IPS DF 6.9 (cell line): ENCODE measurements around the gene PPM1H.
"Not testable (repeated sequence)": the region's sequence is repeated elsewhere in the genome, so short reads cannot be mapped to it uniquely, and the experiment has no call there.

ENCODE experiments used
- DNase-seq: peaks from one replicate; pipeline ENCODE4 v3.0.0-alpha.2; 2013; ENCODE audit warnings: low read depth, low spot score
- H3K27ac ChIP-seq: one replicate; pipeline ENCODE4 v1.5.1; 2013; ENCODE audit warnings: low read length, control low read depth
- H3K27me3 ChIP-seq: 2 replicates; pipeline ENCODE4 v1.6.1; 2013; ENCODE audit warnings: mild to moderate bottlenecking, low read length; ENCODE audit not compliant: control insufficient read depth, insufficient read depth
- H3K36me3 ChIP-seq: 2 replicates; pipeline ENCODE4 v1.6.1; 2013; ENCODE audit warnings: low read length; ENCODE audit not compliant: control insufficient read depth, insufficient read depth
- H3K4me1 ChIP-seq: 2 replicates; pipeline ENCODE4 v1.6.1; 2013; ENCODE audit warnings: low read length; ENCODE audit not compliant: control insufficient read depth, insufficient read depth
- H3K4me3 ChIP-seq: 2 replicates; pipeline ENCODE4 v1.5.1; 2013; ENCODE audit warnings: mild to moderate bottlenecking, low read length
- H3K9me3 ChIP-seq: 2 replicates; pipeline ENCODE4 v1.6.1; 2013; ENCODE audit warnings: low read length, inconsistent platforms; ENCODE audit not compliant: control insufficient read depth, insufficient read depth
- WGBS: extraction: QIAGEN DNeasy Blood & Tissue Kit; methylation state at CpG from one replicate; pipeline ENCODE4 v1.1.7; 2013; ENCODE audit warnings: mixed read lengths, missing lambda C conversion rate; ENCODE audit not compliant: insufficient read length, insufficient coverage; 5-methylcytosine and 5-hydroxymethylcytosine counted together

PPM1H gene

DNA sequence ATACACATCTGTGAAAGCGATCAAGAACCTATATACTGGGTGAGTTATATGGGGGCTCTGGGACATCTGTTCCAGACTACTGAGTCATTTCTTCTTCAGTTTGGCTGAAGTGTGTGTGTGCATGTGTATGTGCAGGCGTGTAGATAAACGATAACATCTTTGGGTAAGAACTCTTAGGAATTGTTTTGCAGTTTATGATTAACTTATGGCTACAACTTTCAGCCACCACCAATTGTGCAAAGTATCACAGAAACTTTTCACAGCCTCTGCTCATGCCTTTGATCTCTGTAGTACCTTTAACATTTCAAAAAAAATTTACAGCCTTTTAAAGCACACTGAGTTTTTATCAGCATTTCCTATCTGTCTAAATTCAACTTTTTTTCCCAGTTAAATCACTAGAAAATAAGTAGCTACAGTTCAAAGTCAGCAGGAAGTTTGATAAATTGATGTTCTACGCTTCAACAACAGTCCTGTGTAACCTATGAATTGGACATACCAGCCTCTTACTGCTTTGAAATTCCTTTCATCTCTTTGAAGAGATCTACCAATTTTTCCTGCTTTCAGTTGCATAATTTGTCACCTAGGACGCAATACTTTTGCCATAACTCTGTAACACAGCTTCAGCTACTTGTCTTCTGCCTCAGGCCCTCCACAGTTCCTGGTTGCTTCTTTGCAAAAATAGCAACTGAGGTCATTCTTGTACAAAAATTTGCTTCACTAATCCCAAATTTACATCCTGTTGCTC is 43.0 kb downstream of the PPM1H start:
- H3K27ac ChIP-seq: no peak overlapping the region
- no peak overlapping the region for H3K4me3 ChIP-seq
- no CpG with 5 or more reads among the region's 5 CpGs for WGBS
- no peaks in the 10 kb centered on the region for H3K9me3 ChIP-seq
- no peaks in the 10 kb centered on the region for H3K27me3 ChIP-seq
- H3K36me3 ChIP-seq: no peaks in the 10 kb centered on the region
- DNase-seq: no peak
- H3K4me1 ChIP-seq: peaks cover 2% of the 10 kb centered on the region; the same call in 1 of the 2 replicates

DNA sequence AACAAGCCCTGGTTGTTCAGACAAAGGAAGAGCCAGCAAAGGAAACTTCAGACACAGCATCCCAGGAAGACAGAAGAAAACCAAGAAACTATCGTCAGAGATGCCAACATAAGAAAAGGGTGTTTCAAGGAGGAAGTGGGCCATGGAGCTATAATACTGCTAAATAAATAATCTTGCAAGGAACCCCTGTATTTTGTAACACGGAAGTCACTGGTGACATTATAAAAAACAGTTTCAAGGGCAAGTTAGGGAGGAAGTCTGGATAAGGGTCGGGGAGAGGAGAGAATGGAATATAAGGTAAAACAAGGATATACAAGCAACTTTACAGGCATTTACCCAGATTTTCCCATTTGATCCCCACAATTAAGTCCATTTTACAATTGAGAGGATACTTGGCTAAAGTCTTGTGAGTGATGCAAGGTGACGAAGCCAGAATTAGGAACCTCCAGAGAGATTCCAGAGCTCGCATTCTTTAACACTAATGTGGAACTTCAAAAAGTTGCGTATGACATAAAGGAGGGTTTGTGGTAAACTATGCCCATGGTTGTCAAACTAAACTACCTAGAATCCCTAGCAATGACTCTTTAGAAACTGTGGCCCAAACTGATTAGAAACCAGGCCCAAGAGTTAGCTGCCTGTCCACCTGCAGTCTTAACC is 46.4 kb downstream of the PPM1H start:
- no peaks in the 10 kb centered on the region for H3K4me1 ChIP-seq
- H3K36me3 ChIP-seq: no peaks in the 10 kb centered on the region

DNA sequence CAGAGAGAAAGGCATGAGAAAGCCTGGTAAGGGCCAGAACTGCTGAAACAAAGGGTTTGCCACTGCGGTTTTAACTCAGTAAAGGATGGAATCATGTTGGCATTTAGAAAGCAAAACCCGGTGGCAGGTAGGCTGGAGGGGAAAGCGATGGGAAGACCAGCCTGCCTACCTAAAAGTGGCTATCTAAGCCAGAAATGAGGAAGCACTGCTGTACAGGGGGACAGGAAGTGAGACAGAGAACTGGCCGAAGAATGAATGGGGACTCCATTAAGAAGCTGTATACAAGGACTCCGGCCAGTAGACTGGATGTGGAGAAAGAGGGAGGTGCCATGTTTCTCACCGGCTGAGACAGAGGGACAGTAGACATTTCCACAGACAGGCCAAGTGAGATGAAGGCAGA is 48.2 kb downstream of the PPM1H start:
- Histone ChIP-seq H3K4me1 (no peaks in the 10 kb centered on the region), H3K27ac (no peak overlapping the region), H3K9me3 (no peaks in the 10 kb centered on the region), H3K27me3 (no peaks in the 10 kb centered on the region), H3K4me3 (no peak overlapping the region), H3K36me3 (no peaks in the 10 kb centered on the region)
- no CpG with 5 or more reads among the region's 6 CpGs for WGBS
- no peak for DNase-seq

More for the DNA sequence above, 46.4 kb downstream of the PPM1H start:
- no CpG with 5 or more reads among the region's 6 CpGs for WGBS
- Histone ChIP-seq H3K27ac (no peak overlapping the region), H3K27me3 (no peaks in the 10 kb centered on the region), H3K9me3 (no peaks in the 10 kb centered on the region), H3K4me3 (no peak overlapping the region)
- DNase-seq: no peak

DNA sequence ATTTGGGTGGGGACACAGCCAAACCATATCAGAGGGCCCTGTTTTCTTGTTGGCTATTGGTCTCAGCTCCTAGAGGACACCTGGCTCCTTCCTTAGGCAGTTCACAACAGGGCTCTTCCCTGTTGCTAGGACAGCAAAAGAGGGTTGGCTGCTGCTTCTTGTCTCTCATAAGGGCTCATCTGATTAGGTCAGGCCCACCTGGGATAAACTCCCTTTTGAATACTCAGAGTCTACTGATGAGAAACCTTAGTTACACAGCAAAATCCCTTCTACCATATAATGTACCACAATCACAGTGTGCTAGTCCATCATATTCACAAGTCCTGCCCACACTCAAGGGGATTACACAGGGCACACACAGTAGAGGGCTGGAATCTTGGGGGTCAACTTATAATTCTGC is 49.7 kb downstream of the PPM1H start:
- Histone ChIP-seq H3K36me3 (no peaks in the 10 kb centered on the region), H3K27me3 (no peaks in the 10 kb centered on the region), H3K4me1 (no peaks in the 10 kb centered on the region), H3K27ac (no peak overlapping the region), H3K4me3 (no peak overlapping the region), H3K9me3 (no peaks in the 10 kb centered on the region)
- no peak for DNase-seq

DNA sequence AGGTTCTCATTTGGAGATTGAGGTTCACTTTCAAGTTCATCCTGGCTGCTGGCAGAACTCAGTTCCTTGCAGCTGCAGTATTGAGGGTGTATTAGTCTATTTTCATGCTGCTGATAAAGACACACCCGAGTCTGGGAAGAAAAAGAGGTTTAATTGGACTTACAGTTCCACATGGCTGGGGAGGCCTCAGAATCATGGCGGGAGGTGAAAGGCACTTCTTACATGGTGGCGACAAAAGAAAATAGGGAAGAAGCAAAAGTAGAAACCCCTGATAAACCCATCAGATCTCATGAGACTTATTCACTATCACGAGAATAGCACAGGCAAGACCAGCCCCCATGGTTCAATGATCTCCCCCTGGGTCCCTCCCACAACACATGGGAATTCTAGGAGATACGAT is 50.1 kb downstream of the PPM1H start:
- not testable (repeated sequence) for H3K27me3 ChIP-seq, H3K9me3 ChIP-seq, H3K4me3 ChIP-seq, H3K4me1 ChIP-seq, H3K27ac ChIP-seq, H3K36me3 ChIP-seq, DNase-seq
- no CpG with 5 or more reads among the region's 5 CpGs for WGBS

DNA sequence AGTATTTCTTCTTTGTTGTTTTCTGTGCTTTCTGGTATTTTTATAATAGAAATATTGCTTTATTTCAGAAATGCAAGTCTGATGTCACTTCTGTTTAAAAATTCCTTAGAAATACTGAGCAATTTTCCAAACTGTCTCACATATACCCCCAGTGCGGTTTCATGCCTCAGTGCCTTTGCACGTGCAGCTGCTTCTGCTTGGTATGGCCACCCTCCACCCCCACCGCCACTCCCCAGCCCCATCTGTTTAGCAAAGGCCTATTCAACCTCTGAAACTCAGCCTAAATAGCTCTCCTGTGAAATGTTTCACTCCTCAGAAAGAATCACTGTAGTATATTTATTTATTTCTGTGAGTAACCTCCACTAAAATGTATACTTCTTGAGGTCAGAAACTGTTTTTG is 52.3 kb downstream of the PPM1H start:
- Histone ChIP-seq H3K36me3 (no peaks in the 10 kb centered on the region), H3K9me3 (no peaks in the 10 kb centered on the region), H3K4me3 (no peak overlapping the region), H3K4me1 (no peaks in the 10 kb centered on the region), H3K27me3 (no peaks in the 10 kb centered on the region), H3K27ac (no peak overlapping the region)
- no CpG with 5 or more reads among the region's 3 CpGs for WGBS
- DNase-seq: no peak

DNA sequence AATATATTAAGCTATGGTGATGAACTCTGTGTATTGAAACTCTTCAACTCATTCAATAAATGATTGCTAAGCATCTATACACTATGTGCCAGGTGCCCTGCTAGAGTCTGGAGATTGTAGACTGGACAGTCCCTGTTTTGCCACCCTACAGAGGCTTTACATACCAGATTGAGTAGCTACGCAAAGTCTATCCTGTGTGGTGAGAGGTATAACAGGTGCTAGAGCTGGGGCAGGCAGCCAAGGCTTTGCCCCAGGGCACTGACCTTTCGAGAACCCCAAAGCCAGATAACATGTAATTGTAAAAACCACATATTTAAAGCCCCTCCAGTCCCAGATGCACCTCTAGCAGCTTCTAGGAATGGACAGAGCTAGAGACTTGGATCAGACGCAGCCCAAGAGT is 52.8 kb downstream of the PPM1H start:
- no peak overlapping the region for H3K4me3 ChIP-seq
- H3K27ac ChIP-seq: no peak overlapping the region
- no peaks in the 10 kb centered on the region for H3K4me1 ChIP-seq
- H3K27me3 ChIP-seq: no peaks in the 10 kb centered on the region
- H3K9me3 ChIP-seq: no peaks in the 10 kb centered on the region
- H3K36me3 ChIP-seq: no peaks in the 10 kb centered on the region
- no peak for DNase-seq
- WGBS: no CpG with 5 or more reads among the region's 3 CpGs

DNA sequence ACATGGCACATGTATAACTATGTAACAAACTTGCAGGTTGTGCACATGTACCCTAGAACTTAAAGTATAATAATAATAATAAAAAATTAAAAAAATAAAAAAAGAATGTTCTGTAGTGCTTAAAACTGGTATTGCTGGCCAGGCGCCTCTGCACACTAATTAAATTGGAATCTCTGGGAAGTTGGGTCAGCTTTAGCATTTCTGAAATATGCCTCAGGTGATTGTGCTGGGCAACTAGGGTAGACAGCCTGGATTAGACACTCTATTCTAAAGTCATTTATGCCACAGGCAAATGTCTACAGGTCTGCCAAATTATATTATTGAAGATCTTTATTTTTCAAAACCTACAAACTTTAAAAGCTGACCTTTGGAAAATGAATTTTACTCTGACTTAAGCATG is 55.3 kb downstream of the PPM1H start:
- no peak overlapping the region for H3K27ac ChIP-seq
- no peaks in the 10 kb centered on the region for H3K27me3 ChIP-seq
- no peaks in the 10 kb centered on the region for H3K36me3 ChIP-seq
- no CpG with 5 or more reads among the region's 1 CpG for whole genome bisulfite sequencing
- H3K4me1 ChIP-seq: no peaks in the 10 kb centered on the region
- H3K9me3 ChIP-seq: no peaks in the 10 kb centered on the region
- H3K4me3 ChIP-seq: no peak overlapping the region
- no peak for DNase-seq

DNA sequence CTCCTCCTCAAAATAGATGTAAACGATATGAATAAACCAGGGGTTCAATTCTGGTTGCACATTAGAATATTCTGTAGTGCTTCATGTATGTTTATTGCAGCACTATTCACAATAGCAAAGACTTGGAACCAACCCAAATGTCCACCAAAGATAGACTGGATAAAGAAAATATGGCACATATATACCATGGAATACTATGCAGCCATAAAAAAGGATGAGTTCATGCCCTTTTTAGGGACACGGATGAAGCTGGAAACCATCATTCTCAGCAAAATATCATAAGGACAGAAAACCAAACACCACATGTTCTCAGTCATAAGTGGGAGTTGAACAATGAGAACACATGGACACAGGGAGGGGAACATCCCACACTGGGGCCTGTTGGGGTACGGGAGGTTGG is 55.7 kb downstream of the PPM1H start:
- no CpG with 5 or more reads among the region's 3 CpGs for WGBS
- DNase-seq, H3K4me1 ChIP-seq, H3K4me3 ChIP-seq, H3K9me3 ChIP-seq, H3K36me3 ChIP-seq, H3K27ac ChIP-seq, H3K27me3 ChIP-seq: not testable (repeated sequence)

DNA sequence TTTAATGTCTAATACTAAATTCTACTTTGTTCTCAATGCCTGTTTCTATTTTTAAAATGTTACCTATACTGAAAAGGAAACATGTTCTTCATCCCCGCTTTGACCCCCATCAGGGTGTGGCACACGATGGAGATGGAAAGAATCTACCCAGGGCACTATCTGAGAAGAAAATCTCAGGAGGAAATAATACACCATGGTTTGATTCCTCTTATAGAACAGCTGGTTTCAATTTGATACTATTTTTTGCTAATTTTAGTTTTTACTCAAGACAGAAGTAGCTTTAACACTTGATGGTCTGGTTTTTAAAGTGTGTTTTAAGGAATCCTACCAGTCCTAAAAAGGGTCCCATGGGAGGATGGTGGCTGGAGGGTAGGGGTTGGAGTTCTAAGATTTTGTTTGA is 56.7 kb downstream of the PPM1H start:
- Histone ChIP-seq H3K27me3 (no peaks in the 10 kb centered on the region), H3K4me3 (no peak overlapping the region), H3K36me3 (no peaks in the 10 kb centered on the region), H3K4me1 (no peaks in the 10 kb centered on the region), H3K27ac (no peak overlapping the region), H3K9me3 (no peaks in the 10 kb centered on the region)
- DNase-seq: no peak
- WGBS: no CpG with 5 or more reads among the region's 2 CpGs
